ENCODE results near the gene SNX1. TPM values are rescaled to one million over a fixed set of nuclear protein-coding genes. Genes with fewer than 3 reads are reported as not detected.
"Not testable (repeated sequence)": the region's sequence is repeated elsewhere in the genome, so short reads cannot be mapped to it uniquely, and the experiment has no call there.

SNX1 gene
- total RNA-seq, 1 donor from 2014 or later, result 162 TPM

DNA sequence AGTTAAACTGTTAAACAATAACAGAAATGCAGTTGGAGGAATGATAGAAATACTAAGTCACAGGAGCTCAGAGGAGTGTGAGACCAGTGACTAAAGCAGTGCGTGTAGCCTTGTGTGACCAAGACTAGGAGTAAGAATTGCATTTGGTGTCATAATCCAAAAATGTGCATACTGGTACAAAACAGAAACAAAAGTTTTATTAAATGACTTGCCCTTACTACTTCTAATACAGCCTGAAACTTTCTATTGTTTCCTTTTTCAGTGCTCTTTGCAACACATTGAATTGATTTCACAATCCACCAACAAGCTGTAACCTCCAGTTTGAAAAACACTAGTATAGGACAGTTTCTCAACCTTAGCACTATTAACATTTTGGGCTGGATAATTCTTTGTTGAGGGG is 17.1 kb downstream of the SNX1 start:
- no peak for DNase-seq (ENCODE audit: low spot score)

- no peak for DNase-seq (ENCODE audit: low spot score)
Observed at GRCh38 chr15:64117759-64118487, 22.1 kb downstream of the SNX1 start.

DNA sequence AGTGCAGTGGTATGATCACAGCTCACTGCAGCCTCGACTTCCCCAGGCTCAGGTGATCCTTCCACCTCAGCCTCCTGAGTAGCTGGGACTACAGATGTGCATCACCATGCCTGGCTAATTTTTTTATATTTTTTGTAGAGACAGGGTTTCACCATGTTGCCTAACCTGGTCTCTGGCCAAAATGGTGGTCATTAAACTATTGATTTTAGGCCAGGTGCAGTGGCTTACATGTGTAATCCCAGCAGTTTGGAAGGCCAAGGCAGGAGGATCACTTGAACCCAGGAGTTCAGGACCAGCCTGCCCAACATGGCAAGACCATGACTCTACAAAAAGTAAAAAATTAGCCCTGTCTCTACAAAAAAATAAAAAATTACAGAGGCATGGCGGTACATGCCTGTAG is 24.5 kb downstream of the SNX1 start:
- not testable (repeated sequence) for DNase-seq (ENCODE audit: low spot score)

GRCh38 chr15:64121614-64122013 is 25.8 kb downstream of the SNX1 start:
- no peak for DNase-seq (ENCODE audit: low spot score)

GRCh38 chr15:64122444-64122843 is 26.7 kb downstream of the SNX1 start:
- DNase-seq (ENCODE audit: low spot score), result no peak

DNA sequence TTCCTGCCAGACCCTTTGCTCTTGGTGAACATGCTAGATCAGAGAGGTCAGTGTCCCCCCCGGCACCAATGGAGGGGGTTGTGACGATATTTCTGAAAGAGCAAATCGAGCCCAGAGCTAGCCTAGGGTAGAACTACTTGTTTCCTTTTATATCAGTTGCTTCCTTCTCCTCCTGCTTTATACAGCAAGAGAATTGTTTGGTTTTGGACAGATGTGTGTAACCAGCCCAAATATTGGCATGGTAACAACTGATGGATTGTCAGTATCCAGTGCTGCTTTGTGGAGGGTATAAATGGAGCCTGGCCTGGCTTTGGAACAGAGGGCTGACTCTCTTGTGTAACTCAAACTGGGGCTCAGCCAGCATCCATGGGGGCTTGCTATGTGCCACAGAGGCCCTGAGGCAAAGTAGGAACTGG is 27.2 kb downstream of the SNX1 start:
- DNase-seq (ENCODE audit: low spot score), result no peak

- DNase-seq (ENCODE audit: low spot score), result no peak
Observed at GRCh38 chr15:64125978-64126377, 30.2 kb downstream of the SNX1 start.

DNA sequence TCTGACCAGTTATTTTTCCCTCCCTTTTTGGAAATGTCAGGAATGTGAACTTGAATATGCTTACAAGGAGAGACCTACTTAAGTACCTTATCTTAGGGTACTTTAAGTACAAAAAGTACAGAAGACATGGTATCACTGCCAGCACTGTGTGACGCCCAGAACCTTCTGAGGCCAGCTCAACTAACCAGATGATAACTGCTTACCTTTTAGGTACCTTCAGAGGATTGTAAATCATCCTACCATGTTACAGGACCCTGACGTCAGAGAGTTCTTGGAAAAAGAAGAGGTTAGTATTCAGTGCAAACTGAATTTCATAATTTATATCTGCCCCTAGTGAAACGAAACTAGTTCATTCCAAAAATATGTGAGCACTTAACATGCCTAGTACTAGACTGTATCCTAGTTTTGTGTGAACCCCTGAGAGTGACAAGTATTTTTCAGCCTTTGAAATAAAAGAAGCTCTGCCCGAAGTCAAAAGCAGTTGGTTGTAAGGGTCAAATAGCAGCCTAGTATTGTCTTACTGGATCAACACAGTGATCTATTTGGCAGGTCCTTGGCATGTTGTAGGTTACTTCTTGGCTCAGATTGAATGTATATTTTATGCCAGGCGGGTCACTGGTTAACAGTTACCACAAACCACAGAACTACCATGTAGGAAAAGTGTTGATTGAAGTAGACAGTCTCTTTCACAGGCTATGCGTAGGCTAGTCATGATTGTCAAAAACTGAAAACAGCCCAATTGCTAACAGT is 31.9 kb downstream of the SNX1 start:
- no peak for DNase-seq (ENCODE audit: low spot score)

DNA sequence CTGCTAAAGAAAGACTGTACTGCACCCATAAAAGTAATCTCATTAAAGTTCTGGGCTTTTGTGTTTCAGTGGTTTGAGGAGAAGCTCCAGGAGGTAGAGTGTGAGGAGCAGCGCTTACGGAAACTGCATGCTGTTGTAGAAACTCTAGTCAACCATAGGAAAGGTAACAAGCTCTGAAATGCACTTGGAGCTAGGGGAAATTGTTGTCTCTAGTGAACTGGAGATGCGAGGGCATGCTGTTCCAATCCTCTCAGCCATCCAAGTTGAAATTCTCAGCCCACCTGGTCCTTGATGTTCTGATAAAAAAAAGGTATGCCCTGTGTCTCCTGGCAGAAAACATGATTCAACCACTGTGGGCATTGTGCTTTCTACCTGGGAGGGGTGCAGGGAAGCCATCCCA is 34.4 kb downstream of the SNX1 start:
- DNase-seq (ENCODE audit: low spot score), result no peak

GRCh38 chr15:64131547-64131946 is 35.8 kb downstream of the SNX1 start:
- no peak for DNase-seq (ENCODE audit: low spot score)

GRCh38 chr15:64132217-64132616 is 36.4 kb downstream of the SNX1 start:
- no peak for DNase-seq (ENCODE audit: low spot score)

- DNase-seq (ENCODE audit: low spot score), result no peak
Observed at GRCh38 chr15:64133623-64134344, 38.0 kb downstream of the SNX1 start.

DNA sequence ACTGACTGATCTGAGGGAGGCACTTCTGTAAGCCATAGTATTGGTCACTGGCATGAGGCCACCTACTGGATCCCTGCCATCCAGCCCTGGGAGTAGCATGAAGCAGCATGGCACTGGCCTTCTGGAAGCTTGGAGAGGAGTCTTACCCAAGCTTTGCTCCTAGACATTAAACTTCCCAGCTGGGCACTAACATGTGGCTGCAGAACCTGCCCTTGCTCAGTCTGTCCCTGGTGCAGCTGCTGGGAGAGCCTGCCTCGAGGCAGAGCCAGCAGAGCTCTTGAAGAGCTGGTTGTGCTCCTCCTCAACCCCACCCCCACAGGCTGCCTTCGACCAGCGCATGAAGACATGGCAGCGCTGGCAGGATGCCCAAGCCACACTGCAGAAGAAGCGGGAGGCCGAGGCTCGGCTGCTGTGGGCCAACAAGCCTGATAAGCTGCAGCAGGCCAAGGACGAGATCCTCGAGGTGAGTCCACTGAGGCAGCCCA is 38.6 kb downstream of the SNX1 start:
- DNase-seq (ENCODE audit: low spot score), result no peak

GRCh38 chr15:64136347-64136746 is 40.6 kb downstream of the SNX1 start:
- DNase-seq (ENCODE audit: low spot score), result no peak

- no peak for DNase-seq (ENCODE audit: low spot score)
Observed at GRCh38 chr15:64137226-64137833, 41.5 kb downstream of the SNX1 start.

DNA sequence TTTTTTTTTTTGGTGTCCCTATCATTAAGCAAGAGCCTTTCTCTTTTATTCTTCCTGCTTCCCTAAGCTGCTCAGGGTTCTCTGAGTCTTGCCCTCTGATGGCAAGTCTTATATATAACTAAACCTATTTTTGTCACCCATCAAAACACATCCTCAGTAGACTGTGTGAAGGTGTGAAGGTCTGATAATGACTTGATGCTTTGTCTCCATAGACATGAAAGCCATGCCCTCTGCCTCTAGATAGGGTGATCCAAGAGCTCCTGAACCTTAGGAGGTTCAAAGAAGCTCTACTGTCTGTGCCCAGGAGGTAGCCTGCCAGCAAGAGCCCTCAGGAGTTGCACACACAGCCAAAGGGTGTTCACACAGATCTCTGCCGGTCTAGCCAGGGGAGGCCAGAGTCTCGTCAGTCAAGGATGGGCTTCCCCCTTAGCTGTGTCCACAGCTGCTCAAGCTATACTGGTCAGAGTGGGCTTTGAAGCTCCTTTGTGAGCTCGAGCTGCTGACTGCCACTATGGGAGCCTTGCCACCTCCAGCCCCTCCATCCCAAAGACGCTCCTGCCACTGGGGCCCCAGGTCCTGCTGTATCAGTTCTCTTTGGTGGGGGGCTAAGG is 42.7 kb downstream of the SNX1 start:
- no peak for DNase-seq (ENCODE audit: low spot score)

- no peak for DNase-seq (ENCODE audit: low spot score)
Observed at GRCh38 chr15:64141798-64142512, 46.2 kb downstream of the SNX1 start.

DNA sequence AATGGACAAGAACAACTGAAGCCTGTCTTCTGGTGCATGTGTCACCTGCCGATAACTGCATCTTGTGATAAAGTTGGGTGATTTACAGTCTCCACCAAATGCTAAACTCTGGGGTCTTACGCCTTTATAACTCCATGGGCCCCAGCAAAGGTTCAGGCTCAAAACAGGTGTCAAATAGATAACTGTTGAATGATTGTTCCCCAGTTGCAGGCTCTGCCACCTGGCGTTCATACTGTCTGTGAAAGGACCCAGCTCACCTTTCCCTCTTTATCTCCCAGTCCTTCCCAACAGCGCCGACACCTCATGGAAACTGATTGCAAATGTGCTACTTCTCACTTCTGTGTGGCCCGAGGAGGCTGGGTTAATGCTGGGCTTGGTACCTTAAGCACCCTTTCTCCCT is 47.5 kb downstream of the SNX1 start:
- DNase-seq (ENCODE audit: low spot score), result no peak

DNA sequence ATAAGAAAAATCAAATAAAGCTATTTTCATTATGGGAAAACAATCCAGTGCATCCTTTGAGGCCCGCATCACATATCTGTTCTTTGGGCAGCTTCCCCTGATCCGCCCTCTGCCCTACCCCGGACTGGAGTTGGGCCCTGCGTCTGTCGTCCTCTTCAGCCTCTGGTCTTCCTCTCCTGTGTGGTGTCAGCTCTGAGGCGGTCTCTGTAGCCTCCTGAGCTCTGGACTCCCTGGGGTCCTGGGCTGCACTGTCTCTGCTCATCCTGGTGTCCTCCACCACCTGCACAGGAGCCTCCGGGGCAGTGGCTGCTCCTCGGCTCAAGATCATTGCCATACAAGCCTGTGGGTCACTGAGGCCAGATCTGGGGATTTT is 48.4 kb downstream of the SNX1 start:
- DNase-seq (ENCODE audit: low spot score), result no peak

- no peak for DNase-seq (ENCODE audit: low spot score)
Observed at GRCh38 chr15:64144565-64145281, 48.9 kb downstream of the SNX1 start.
